ENCODE measurements around the gene RPS6KA1. TPM values are rescaled to one million over a fixed set of nuclear protein-coding genes. Genes with fewer than 3 reads are reported as not detected.

The RPS6KA1 gene
- total RNA-seq, 1 experiment from 2014 or later: 26.9 TPM

GRCh38 chr1:26533951-26534509 lies 4.5 kb downstream of the RPS6KA1 start:
- Mint-ChIP-seq H3K36me3 (ENCODE audit: insufficient read depth, unreplicated experiment) (peaks cover 13% of the 10 kb centered on the region), H3K4me1 (ENCODE audit: low read depth, unreplicated experiment) (no peaks in the 10 kb centered on the region), H3K9me3 (ENCODE audit: unreplicated experiment) (no peaks in the 10 kb centered on the region), H3K27me3 (ENCODE audit: insufficient read depth, unreplicated experiment) (no peaks in the 10 kb centered on the region), H3K27ac (ENCODE audit: unreplicated experiment) (no peak overlapping the region), H3K4me3 (ENCODE audit: unreplicated experiment) (no peak overlapping the region)
- H3K36me3 ChIP-seq (ENCODE audit: control insufficient read depth, insufficient read depth, low read length): peaks cover under 1% of the 10 kb centered on the region; the same call in 1 of the 2 replicates
- peaks cover 25% of the 10 kb centered on the region for H3K4me1 ChIP-seq
- no peaks in the 10 kb centered on the region for H3K9me3 ChIP-seq
- no peaks in the 10 kb centered on the region for H3K27me3 ChIP-seq (replicated peaks; ENCODE audit: control insufficient read depth, insufficient read depth, low read length)
- H3K4me3 ChIP-seq (ENCODE audit: low read depth, low read length): no peak overlapping the region
- no TSS peak for BruUV-seq (replicated peaks)
- ChIA-PET CTCF (no interaction called here), POLR2A (no interaction called here)
- intact Hi-C loops (cut with micrococcal nuclease; ENCODE audit: unreplicated experiment): no loop called here
- no peak for TF ChIP-seq CTCF (IDR thresholded peaks at IDR 0.05; ENCODE audit: insufficient read depth in 1 of 2, low read depth in 1 of 2, low read length in 1 of 2, severe bottlenecking in 1 of 2, unreplicated experiment in 1 of 2)
- DNase-seq: no peak

- H3K27ac Mint-ChIP-seq (ENCODE audit: unreplicated experiment): no peak overlapping the region
- Histone ChIP-seq H3K27me3 (replicated peaks; ENCODE audit: control insufficient read depth, insufficient read depth, low read length) (no peaks in the 10 kb centered on the region), H3K9me3 (no peaks in the 10 kb centered on the region), H3K4me3 (ENCODE audit: low read depth, low read length) (no peak overlapping the region), H3K4me1 (peaks cover 25% of the 10 kb centered on the region), H3K36me3 (ENCODE audit: control insufficient read depth, insufficient read depth, low read length) (peaks cover 2% of the 10 kb centered on the region; the same call in 1 of the 2 replicates)
- no peak overlapping the region for H3K4me3 Mint-ChIP-seq (ENCODE audit: unreplicated experiment)
- H3K36me3 Mint-ChIP-seq (ENCODE audit: insufficient read depth, unreplicated experiment): peaks cover 13% of the 10 kb centered on the region
- no peaks in the 10 kb centered on the region for H3K27me3 Mint-ChIP-seq (ENCODE audit: insufficient read depth, unreplicated experiment)
- POLR2A ChIA-PET: no interaction called here
- DNase-seq: no peak
- CTCF ChIA-PET: no interaction called here
- no TSS peak for BruUV-seq (replicated peaks)
- no peak for TF ChIP-seq CTCF (IDR thresholded peaks at IDR 0.05; ENCODE audit: insufficient read depth in 1 of 2, low read depth in 1 of 2, low read length in 1 of 2, severe bottlenecking in 1 of 2, unreplicated experiment in 1 of 2)
- no peaks in the 10 kb centered on the region for H3K4me1 Mint-ChIP-seq (ENCODE audit: low read depth, unreplicated experiment)
- no peaks in the 10 kb centered on the region for H3K9me3 Mint-ChIP-seq (ENCODE audit: unreplicated experiment)
- intact Hi-C loops (cut with micrococcal nuclease; ENCODE audit: unreplicated experiment): no loop called here
Observed at GRCh38 chr1:26535201-26535600, 5.6 kb downstream of the RPS6KA1 start.

DNA sequence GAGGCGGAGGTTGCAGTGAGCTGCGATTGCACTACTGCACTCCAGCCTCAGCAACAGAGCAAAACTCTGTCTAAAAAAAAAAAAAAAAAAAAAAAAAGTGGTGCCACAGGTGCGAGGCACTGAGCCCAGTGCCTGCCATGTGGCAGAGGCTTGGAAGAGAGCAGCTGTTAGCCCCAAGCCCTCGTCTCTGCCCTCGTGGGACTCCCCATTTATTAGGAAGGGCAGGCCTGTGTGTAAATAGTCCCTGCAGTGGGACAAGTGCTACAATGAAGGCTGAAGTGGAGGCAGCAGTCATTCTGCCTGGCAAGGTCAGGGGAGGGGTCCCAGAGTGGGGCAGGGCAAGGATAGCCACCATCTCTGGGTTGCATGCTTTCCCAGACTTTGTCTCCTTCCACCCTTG lies 6.5 kb downstream of the RPS6KA1 start:
- ChIA-PET CTCF (no interaction called here), POLR2A (no interaction called here)

More for the DNA sequence above, 6.5 kb downstream of the RPS6KA1 start:
- Histone ChIP-seq H3K4me3 (ENCODE audit: low read depth, low read length) (no peak overlapping the region), H3K4me1 (peaks cover 17% of the 10 kb centered on the region), H3K27me3 (replicated peaks; ENCODE audit: control insufficient read depth, insufficient read depth, low read length) (no peaks in the 10 kb centered on the region), H3K9me3 (no peaks in the 10 kb centered on the region), H3K36me3 (ENCODE audit: control insufficient read depth, insufficient read depth, low read length) (peaks cover 2% of the 10 kb centered on the region; the same call in 1 of the 2 replicates)
- Mint-ChIP-seq H3K36me3 (ENCODE audit: insufficient read depth, unreplicated experiment) (peaks cover 13% of the 10 kb centered on the region), H3K4me3 (ENCODE audit: unreplicated experiment) (no peak overlapping the region), H3K4me1 (ENCODE audit: low read depth, unreplicated experiment) (no peaks in the 10 kb centered on the region), H3K27ac (ENCODE audit: unreplicated experiment) (no peak overlapping the region), H3K27me3 (ENCODE audit: insufficient read depth, unreplicated experiment) (no peaks in the 10 kb centered on the region), H3K9me3 (ENCODE audit: unreplicated experiment) (no peaks in the 10 kb centered on the region)
- intact Hi-C loops (cut with micrococcal nuclease; ENCODE audit: unreplicated experiment): no loop called here
- no peak for TF ChIP-seq CTCF (IDR thresholded peaks at IDR 0.05; ENCODE audit: insufficient read depth in 1 of 2, low read depth in 1 of 2, low read length in 1 of 2, severe bottlenecking in 1 of 2, unreplicated experiment in 1 of 2)
- no peak for DNase-seq
- BruUV-seq (replicated peaks): no TSS peak
